HepG2 (cell line): ENCODE results near the gene COQ4.

ENCODE experiments used
- HNRNPL ChIP-seq: fragments of 200-400 bp; formaldehyde crosslinking; IDR thresholded peaks from 2 replicates; pipeline ENCODE4 v1.6.1; 2017; ENCODE audit warnings: mild to moderate bottlenecking, low read depth, low read length
- RXRA ChIP-seq: sonication (generic); formaldehyde crosslinking; IDR thresholded peaks from 2 replicates; pipeline ENCODE4 v1.5.1; 2020; ENCODE audit warnings: missing genetic modification reagents
- ZNF12 ChIP-seq: sonication (generic); formaldehyde crosslinking; IDR thresholded peaks from 2 replicates; pipeline ENCODE4 v1.5.0; 2020; ENCODE audit warnings: missing genetic modification reagents
- TF ChIP-seq, protein P1 (sequence below): sonication (generic); formaldehyde crosslinking; IDR thresholded peaks from 2 replicates; pipeline ENCODE4 v1.5.0; 2020; ENCODE audit warnings: mild to moderate bottlenecking, missing genetic modification reagents, moderate library complexity
- TF ChIP-seq, protein P2 (sequence below): sonication (generic); formaldehyde crosslinking; IDR thresholded peaks from 2 replicates; pipeline ENCODE4 v1.5.0; 2020; ENCODE audit warnings: missing genetic modification reagents

DNA sequence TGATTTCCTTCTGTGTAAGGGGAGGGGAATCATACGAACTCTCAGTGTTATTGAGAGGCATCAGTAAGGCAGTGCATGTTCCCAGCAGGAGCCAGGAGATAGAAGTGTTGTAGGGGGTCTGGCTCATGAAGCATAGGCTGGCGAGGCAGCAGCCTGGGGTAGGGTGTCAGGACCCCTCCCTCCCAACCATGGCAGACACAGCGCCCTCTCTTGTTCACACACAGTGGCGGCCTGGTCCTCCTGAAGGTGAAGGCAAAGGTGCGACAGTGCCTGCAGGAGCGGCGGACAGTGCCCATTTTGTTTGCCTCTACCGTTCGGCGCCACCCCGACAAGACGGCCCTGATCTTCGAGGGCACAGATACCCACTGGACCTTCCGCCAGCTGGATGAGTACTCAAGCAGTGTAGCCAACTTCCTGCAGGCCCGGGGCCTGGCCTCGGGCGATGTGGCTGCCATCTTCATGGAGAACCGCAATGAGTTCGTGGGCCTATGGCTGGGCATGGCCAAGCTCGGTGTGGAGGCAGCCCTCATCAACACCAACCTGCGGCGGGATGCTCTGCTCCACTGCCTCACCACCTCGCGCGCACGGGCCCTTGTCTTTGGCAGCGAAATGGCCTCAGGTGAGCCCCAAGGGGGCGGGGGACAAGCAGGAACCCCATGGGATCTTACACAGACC, 22.4 kb downstream of the COQ4 start:
- TF ChIP-seq, protein P1, sequence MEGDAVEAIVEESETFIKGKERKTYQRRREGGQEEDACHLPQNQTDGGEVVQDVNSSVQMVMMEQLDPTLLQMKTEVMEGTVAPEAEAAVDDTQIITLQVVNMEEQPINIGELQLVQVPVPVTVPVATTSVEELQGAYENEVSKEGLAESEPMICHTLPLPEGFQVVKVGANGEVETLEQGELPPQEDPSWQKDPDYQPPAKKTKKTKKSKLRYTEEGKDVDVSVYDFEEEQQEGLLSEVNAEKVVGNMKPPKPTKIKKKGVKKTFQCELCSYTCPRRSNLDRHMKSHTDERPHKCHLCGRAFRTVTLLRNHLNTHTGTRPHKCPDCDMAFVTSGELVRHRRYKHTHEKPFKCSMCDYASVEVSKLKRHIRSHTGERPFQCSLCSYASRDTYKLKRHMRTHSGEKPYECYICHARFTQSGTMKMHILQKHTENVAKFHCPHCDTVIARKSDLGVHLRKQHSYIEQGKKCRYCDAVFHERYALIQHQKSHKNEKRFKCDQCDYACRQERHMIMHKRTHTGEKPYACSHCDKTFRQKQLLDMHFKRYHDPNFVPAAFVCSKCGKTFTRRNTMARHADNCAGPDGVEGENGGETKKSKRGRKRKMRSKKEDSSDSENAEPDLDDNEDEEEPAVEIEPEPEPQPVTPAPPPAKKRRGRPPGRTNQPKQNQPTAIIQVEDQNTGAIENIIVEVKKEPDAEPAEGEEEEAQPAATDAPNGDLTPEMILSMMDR (CRISPR knock-in tag): no peak
- no peak for TF ChIP-seq ZNF12 (CRISPR knock-in tag)
- TF ChIP-seq, protein P2, sequence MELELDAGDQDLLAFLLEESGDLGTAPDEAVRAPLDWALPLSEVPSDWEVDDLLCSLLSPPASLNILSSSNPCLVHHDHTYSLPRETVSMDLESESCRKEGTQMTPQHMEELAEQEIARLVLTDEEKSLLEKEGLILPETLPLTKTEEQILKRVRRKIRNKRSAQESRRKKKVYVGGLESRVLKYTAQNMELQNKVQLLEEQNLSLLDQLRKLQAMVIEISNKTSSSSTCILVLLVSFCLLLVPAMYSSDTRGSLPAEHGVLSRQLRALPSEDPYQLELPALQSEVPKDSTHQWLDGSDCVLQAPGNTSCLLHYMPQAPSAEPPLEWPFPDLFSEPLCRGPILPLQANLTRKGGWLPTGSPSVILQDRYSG (CRISPR knock-in tag): no peak
- no peak for TF ChIP-seq RXRA
- no peak for TF ChIP-seq HNRNPL
